NT2/D1 (cell line): ENCODE measurements around the gene LHB.

Experiments
- SUZ12 ChIP-seq: IDR thresholded peaks from 2 replicates; pipeline ENCODE4 v1.6.1; 2011; ENCODE audit not compliant: insufficient read length, insufficient read depth; ENCODE audit errors: extremely low read depth
- YY1 ChIP-seq: IDR thresholded peaks from 2 replicates; pipeline ENCODE4 v1.6.1; 2011; ENCODE audit not compliant: insufficient read length, insufficient read depth
- ZNF274 ChIP-seq: IDR thresholded peaks from 2 replicates; pipeline ENCODE4 v1.6.1; 2011; ENCODE audit warnings: mild to moderate bottlenecking, low read depth, low read length

GRCh38 chr19:48975947-48976847, 40.7 kb downstream of the LHB start:
- TF ChIP-seq ZNF274 (no peak), YY1 (no peak), SUZ12 (no peak)
